HEK293T (cell line): Measurements from ENCODE around the gene RANBP3L.

Experiments used
- CTCF ChIA-PET: fragments of 350-600 bp; formaldehyde crosslinking; extraction: SDS; loops from one replicate; lab custom pipeline; 2021; ENCODE audit warnings: antibody characterized with exemption, inconsistent platforms; lab: Yijun Ruan, JAX
- POLR2A ChIA-PET: fragments of 350-600 bp; formaldehyde crosslinking; extraction: SDS; loops from one replicate; lab custom pipeline; 2020; ENCODE audit warnings: antibody characterized with exemption, inconsistent platforms; lab: Yijun Ruan, JAX
- DNase-seq: peaks from one replicate; pipeline ENCODE4 v3.0.0; 2012; ENCODE audit warnings: mixed read lengths; ENCODE audit errors: extremely low spot score
- ARNT ChIP-seq: fragments of 450-650 bp; IDR thresholded peaks from 2 replicates; pipeline ENCODE4 v1.6.1; 2017; ENCODE audit warnings: mild to moderate bottlenecking
- BHLHE40 ChIP-seq: fragments of 450-650 bp; IDR thresholded peaks from 2 replicates; pipeline ENCODE4 v1.6.1; 2016; ENCODE audit warnings: mild to moderate bottlenecking, moderate library complexity, borderline replicate concordance
- CTBP1 ChIP-seq: fragments of 450-650 bp; IDR thresholded peaks from 2 replicates; pipeline ENCODE4 v1.6.1; 2016; ENCODE audit warnings: borderline replicate concordance
- ELF4 ChIP-seq: fragments of 450-650 bp; IDR thresholded peaks from 2 replicates; pipeline ENCODE4 v1.6.1; 2017; ENCODE audit warnings: antibody characterized with exemption
- FOXA1 ChIP-seq: fragments of 450-650 bp; IDR thresholded peaks from 2 replicates; pipeline ENCODE4 v1.6.1; 2016; ENCODE audit warnings: mild to moderate bottlenecking
- FOXK2 ChIP-seq: fragments of 450-650 bp; IDR thresholded peaks from 2 replicates; pipeline ENCODE4 v1.6.1; 2016; ENCODE audit warnings: mild to moderate bottlenecking
- FOXM1 ChIP-seq: fragments of 450-650 bp; IDR thresholded peaks from 2 replicates; pipeline ENCODE4 v1.6.1; 2017; ENCODE audit warnings: mild to moderate bottlenecking, borderline replicate concordance
- HDGF ChIP-seq: fragments of 450-650 bp; IDR thresholded peaks from 2 replicates; pipeline ENCODE4 v1.6.1; 2017; ENCODE audit warnings: antibody characterized with exemption, borderline replicate concordance
- L3MBTL2 ChIP-seq: fragments of 450-650 bp; conservative IDR thresholded peaks from 2 replicates; pipeline ENCODE4 v1.6.1; 2016; ENCODE audit warnings: mild to moderate bottlenecking
- LEF1 ChIP-seq: fragments of 450-650 bp; IDR thresholded peaks from 2 replicates; pipeline ENCODE4 v1.6.1; 2017; ENCODE audit warnings: mild to moderate bottlenecking, borderline replicate concordance
- NFRKB ChIP-seq: fragments of 450-650 bp; IDR thresholded peaks from 2 replicates; pipeline ENCODE4 v1.6.1; 2016; ENCODE audit warnings: mild to moderate bottlenecking, moderate library complexity
- PKNOX1 ChIP-seq: fragments of 450-650 bp; IDR thresholded peaks from 2 replicates; pipeline ENCODE4 v1.6.1; 2016
- SP1 ChIP-seq: fragments of 450-650 bp; IDR thresholded peaks from 2 replicates; pipeline ENCODE4 v1.6.1; 2017
- SUZ12 ChIP-seq: fragments of 450-650 bp; IDR thresholded peaks from 2 replicates; pipeline ENCODE4 v1.6.1; 2016; ENCODE audit warnings: mild to moderate bottlenecking
- TARDBP ChIP-seq: fragments of 450-650 bp; IDR thresholded peaks from 2 replicates; pipeline ENCODE4 v1.6.1; 2016
- ZNF384 ChIP-seq: fragments of 450-650 bp; IDR thresholded peaks from 2 replicates; pipeline ENCODE4 v1.6.1; 2016

RANBP3L gene

GRCh38 chr5:36325196-36325595, 23.5 kb upstream of the RANBP3L start:
- no peak for DNase-seq
- no peak for TF ChIP-seq ARNT
- no peak for TF ChIP-seq BHLHE40
- no peak for TF ChIP-seq SP1
- no peak for TF ChIP-seq NFRKB
- no peak for TF ChIP-seq ELF4
- no peak for TF ChIP-seq FOXK2
- TF ChIP-seq LEF1: no peak
- TF ChIP-seq FOXM1: no peak
- no peak for TF ChIP-seq L3MBTL2
- TF ChIP-seq ZNF384: no peak
- no peak for TF ChIP-seq FOXA1
- no peak for TF ChIP-seq CTBP1
- no peak for TF ChIP-seq PKNOX1
- TF ChIP-seq HDGF: no peak
- TF ChIP-seq TARDBP: no peak
- no peak for TF ChIP-seq SUZ12
- ChIA-PET POLR2A (no interaction called here), CTCF (interaction anchor here (0.5 kb wide), 1 partner anchor 66 kb away, joined by 3 read pairs; no protein-coding TSS in a partner anchor)

GRCh38 chr5:36323926-36324781, 22.5 kb upstream of the RANBP3L start:
- ChIA-PET CTCF (no interaction called here), POLR2A (no interaction called here)

GRCh38 chr5:36312953-36313672, 11.4 kb upstream of the RANBP3L start:
- CTCF ChIA-PET: interaction anchor here (0.6 to 1.0 kb wide), 2 partner anchors 11 to 102 kb away, joined by 3 read pairs; partner anchors contain the start of gene RANBP3L
- no peak for DNase-seq
- POLR2A ChIA-PET: no interaction called here

More at GRCh38 chr5:36323926-36324781, 22.5 kb upstream of the RANBP3L start:
- TF ChIP-seq L3MBTL2 (no peak), FOXA1 (no peak), SP1 (no peak), ZNF384 (no peak), NFRKB (no peak), ELF4 (no peak)
- no peak for DNase-seq

GRCh38 chr5:36311956-36312355, 10.3 kb upstream of the RANBP3L start:
- DNase-seq: no peak
- CTCF ChIA-PET: no interaction called here
- TF ChIP-seq HDGF (no peak), LEF1 (no peak), ARNT (no peak), FOXA1 (no peak), TARDBP (no peak), ZNF384 (no peak), PKNOX1 (no peak), BHLHE40 (no peak), NFRKB (no peak), FOXK2 (no peak), CTBP1 (no peak), ELF4 (no peak)
- POLR2A ChIA-PET: no interaction called here

More at GRCh38 chr5:36312953-36313672, 11.4 kb upstream of the RANBP3L start:
- no peak for TF ChIP-seq CTBP1
- no peak for TF ChIP-seq HDGF
- no peak for TF ChIP-seq LEF1
- no peak for TF ChIP-seq FOXK2

GRCh38 chr5:36310138-36310537, 8.4 kb upstream of the RANBP3L start:
- no peak for DNase-seq
- no peak for TF ChIP-seq SUZ12
- no peak for TF ChIP-seq SP1
- TF ChIP-seq FOXM1: no peak
- TF ChIP-seq ELF4: no peak
- no peak for TF ChIP-seq ARNT
- TF ChIP-seq FOXA1: no peak
- TF ChIP-seq ZNF384: no peak
- TF ChIP-seq LEF1: no peak
- TF ChIP-seq TARDBP: no peak
- no peak for TF ChIP-seq BHLHE40
- TF ChIP-seq FOXK2: no peak
- no peak for TF ChIP-seq L3MBTL2
- TF ChIP-seq HDGF: no peak
- no peak for TF ChIP-seq NFRKB
- TF ChIP-seq CTBP1: no peak
- TF ChIP-seq PKNOX1: no peak
- ChIA-PET POLR2A (no interaction called here), CTCF (no interaction called here)
